OCI-LY3 (cell line): ENCODE measurements around the gene DNAAF5.

Source experiments
- EZH2phosphoT487 ChIP-seq: fragments of 200-600 bp; shearing (Covaris generic); IDR thresholded peaks from 2 replicates; pipeline ENCODE4 v1.6.1; 2018; ENCODE audit warnings: antibody characterized with exemption, mixed run types, low read depth
- TF ChIP-seq, protein P1 (sequence below): fragments of 200-600, 300-600 bp; sonication (generic); IDR thresholded peaks from 2 replicates; pipeline ENCODE4 v1.5.1; 2014; ENCODE audit warnings: antibody characterized with exemption, low read length, low read depth

DNA sequence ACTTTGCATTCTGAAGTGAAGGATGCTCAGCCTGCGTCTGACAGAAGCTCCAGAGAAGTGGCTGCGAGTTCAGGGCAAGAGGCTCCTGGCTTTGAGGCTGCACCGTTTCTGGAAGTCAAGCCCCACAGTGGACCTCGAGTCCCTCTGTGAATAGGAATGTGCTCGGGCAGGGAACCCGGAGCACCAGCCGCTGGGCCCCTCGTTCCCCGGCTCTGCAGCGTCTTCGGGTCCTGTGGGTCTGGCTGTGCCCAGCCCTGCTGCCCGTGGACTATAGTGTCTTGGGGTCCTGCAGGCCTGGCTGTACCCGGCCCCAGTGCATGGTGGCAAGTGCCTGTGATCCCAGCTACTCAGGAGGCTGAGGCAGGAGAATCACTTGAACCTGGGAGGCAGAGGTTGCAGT is 45.9 kb downstream of the DNAAF5 start:
- TF ChIP-seq, protein P1, sequence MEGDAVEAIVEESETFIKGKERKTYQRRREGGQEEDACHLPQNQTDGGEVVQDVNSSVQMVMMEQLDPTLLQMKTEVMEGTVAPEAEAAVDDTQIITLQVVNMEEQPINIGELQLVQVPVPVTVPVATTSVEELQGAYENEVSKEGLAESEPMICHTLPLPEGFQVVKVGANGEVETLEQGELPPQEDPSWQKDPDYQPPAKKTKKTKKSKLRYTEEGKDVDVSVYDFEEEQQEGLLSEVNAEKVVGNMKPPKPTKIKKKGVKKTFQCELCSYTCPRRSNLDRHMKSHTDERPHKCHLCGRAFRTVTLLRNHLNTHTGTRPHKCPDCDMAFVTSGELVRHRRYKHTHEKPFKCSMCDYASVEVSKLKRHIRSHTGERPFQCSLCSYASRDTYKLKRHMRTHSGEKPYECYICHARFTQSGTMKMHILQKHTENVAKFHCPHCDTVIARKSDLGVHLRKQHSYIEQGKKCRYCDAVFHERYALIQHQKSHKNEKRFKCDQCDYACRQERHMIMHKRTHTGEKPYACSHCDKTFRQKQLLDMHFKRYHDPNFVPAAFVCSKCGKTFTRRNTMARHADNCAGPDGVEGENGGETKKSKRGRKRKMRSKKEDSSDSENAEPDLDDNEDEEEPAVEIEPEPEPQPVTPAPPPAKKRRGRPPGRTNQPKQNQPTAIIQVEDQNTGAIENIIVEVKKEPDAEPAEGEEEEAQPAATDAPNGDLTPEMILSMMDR = no peak
- no peak for TF ChIP-seq EZH2phosphoT487
